ENCODE measurements around the gene KSR2.

DNA sequence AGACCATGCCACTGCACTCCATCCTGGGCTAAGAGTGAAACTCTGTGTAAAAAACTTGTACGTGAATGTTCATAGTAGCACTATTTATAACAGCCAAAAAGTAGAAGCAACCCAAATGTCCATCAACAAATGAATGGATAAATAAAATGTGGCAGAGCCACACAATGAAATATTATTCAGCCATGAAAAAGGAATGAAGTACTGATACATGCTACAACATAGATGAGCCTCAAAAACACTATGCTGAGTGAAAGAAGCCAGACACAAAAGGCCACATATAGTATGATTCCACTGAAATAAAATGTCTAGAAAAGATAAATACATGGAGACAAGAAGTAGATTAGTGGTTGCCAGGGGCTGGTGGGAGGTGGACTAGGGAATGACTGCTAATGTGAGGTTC, 72.8 kb downstream of the KSR2 start:
- TF ChIP-seq, protein P1, sequence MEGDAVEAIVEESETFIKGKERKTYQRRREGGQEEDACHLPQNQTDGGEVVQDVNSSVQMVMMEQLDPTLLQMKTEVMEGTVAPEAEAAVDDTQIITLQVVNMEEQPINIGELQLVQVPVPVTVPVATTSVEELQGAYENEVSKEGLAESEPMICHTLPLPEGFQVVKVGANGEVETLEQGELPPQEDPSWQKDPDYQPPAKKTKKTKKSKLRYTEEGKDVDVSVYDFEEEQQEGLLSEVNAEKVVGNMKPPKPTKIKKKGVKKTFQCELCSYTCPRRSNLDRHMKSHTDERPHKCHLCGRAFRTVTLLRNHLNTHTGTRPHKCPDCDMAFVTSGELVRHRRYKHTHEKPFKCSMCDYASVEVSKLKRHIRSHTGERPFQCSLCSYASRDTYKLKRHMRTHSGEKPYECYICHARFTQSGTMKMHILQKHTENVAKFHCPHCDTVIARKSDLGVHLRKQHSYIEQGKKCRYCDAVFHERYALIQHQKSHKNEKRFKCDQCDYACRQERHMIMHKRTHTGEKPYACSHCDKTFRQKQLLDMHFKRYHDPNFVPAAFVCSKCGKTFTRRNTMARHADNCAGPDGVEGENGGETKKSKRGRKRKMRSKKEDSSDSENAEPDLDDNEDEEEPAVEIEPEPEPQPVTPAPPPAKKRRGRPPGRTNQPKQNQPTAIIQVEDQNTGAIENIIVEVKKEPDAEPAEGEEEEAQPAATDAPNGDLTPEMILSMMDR (IDR thresholded peaks at IDR 0.05), result no peak
- TF ChIP-seq POLR2A (IDR thresholded peaks at IDR 0.05), result no peak

All from testis (tissue), 2 donors.